Right lobe of liver (tissue), 6 donors: ENCODE results near the gene STPG4. TPM values are rescaled to one million over a fixed set of nuclear protein-coding genes. Genes with fewer than 3 reads are reported as not detected.
"Not testable (repeated sequence)": the region's sequence is repeated elsewhere in the genome, so short reads cannot be mapped to it uniquely, and the experiment has no call there.

Source experiments
- ATAC-seq, 4 donors: fragments of 200-7000 bp; cut with Tn5 transposase; one replicate each; pipeline ENCODE4 v1.9.1; 2020; ENCODE audit warnings: mild to moderate bottlenecking in 4 of 4, moderate library complexity in 4 of 4
- DNase-seq, 3 donors: peaks; one replicate each; pipeline ENCODE4 v3.0.0-alpha.2; 2020
- H3K27ac ChIP-seq, 3 donors: fragments of 200-600 bp; one replicate each; pipeline ENCODE4 v1.8.0; 2022
- H3K27me3 ChIP-seq, 2 donors: fragments of 200-600 bp; one replicate each; pipeline ENCODE4 v1.8.0; 2022
- H3K36me3 ChIP-seq, 4 donors: fragments of 200-600 bp; sonication (generic) in 1 of 4; one replicate each; pipeline versions ENCODE4 v1.5.1 to v1.8.0; 2017 to 2022; ENCODE audit warnings: control low read depth in 1 of 4
- H3K4me1 ChIP-seq, 4 donors: fragments of 200-600 bp; sonication (generic) in 1 of 4; one replicate each; pipeline versions ENCODE4 v1.5.1 to v1.8.0; 2017 to 2022; ENCODE audit warnings: control low read depth in 1 of 4
- H3K4me3 ChIP-seq, 3 donors: fragments of 200-600 bp; one replicate each; pipeline ENCODE4 v1.8.0; 2022
- H3K9me3 ChIP-seq, 4 donors: fragments of 200-600 bp; sonication (generic) in 1 of 4; one replicate each; pipeline versions ENCODE4 v1.5.1 to v1.8.0; 2017 to 2022; ENCODE audit warnings: control low read depth in 1 of 4
- CTCF ChIP-seq, 4 donors: fragments of 200-600 bp in 3 of 4; fragments of 450-650 bp in 1 of 4; IDR thresholded peaks; one replicate each; pipeline versions ENCODE4 v1.5.1 to v1.8.0; 2016 to 2022; ENCODE audit warnings: antibody characterized with exemption in 4 of 4, mild to moderate bottlenecking in 2 of 4
- POLR2A ChIP-seq: fragments of 450-650 bp; IDR thresholded peaks from one replicate; pipeline ENCODE4 v1.6.1; 2017; ENCODE audit warnings: antibody characterized with exemption, mild to moderate bottlenecking
- WGBS: methylation state at CpG from one replicate; pipeline ENCODE4 v1.1.6; 2018; ENCODE audit warnings: low coverage, low lambda C conversion rate; ENCODE audit not compliant: insufficient coverage; ENCODE audit errors: missing lambda C conversion rate; 5-methylcytosine and 5-hydroxymethylcytosine counted together
- intact Hi-C, 2 donors: fragments of 100-400 bp; cut with DNase I; formaldehyde crosslinking; loops; one replicate each; pipeline versions ENCODE4 v1.11.2 to v1.14.1; 2022
- total RNA-seq, 6 experiments: library from RNA; depleted of rRNA in 2 of 6; stranded (reverse); fragments of >200 nt in 2 of 6; fragmentation: NEBNext Ultra II Directional in 3 of 6; extraction: Animal tissue kit (Norgen Biotek cat#: 25700) in 3 of 6; gene quantifications; one replicate each; pipeline versions ENCODE4 v1.1.0 to v1.2.4, GENCODE V29; 2016 to 2023
- donor health status: DM: no; HTN: yes; CAD: no.
- donor health status: DM: no; HTN: no; CAD: no.
- donor health status: DM: no; HTN: no; CAD: no.
- donor health status: DM: no; HTN: yes; CAD: no.
- donor health status: DM: no; HTN: yes; CAD: no.

The STPG4 gene
- total RNA-seq, 6 experiments from 2014 or later: not detected

DNA sequence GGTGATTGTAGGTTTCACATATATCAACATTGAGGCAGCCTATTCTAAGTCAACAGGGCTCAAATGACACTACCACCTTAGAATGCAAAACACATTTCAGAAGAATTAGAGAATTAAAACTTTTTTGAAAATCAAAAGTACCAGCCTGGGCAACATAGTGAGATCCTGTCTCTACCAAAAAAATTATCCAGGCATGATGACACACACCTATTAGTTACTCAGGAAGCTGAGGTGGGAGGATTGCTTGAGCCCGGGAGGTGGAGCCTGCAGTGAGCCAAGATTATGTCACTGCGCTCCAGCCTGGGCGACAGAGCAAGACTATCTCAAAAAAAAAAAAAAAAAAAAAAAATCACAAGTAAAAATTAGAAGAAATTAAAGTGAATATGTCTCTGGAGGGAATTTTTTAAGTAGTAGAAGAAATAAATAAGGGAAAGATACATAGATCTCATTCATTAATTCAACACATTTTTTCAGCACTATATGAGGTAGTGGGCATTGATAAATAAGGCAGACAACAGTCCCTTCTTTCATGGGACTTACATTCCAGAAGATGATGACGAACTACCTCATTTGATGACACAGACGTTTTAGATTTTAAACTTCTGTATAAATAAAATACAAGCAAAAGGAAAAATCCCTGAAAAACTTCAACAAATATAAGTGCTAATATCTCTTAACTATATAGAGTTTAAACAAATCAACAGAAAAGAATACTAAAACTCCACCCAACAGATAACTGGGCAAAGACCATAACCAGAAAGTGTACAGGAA lies 42.3 kb downstream of the STPG4 start:
- H3K9me3 ChIP-seq: no peaks in the 10 kb centered on the region
- TF ChIP-seq CTCF (IDR thresholded peaks at IDR 0.05) (no peak), POLR2A (no peak)
- H3K27ac ChIP-seq: no peak overlapping the region
- H3K4me1 ChIP-seq: peaks cover 0 to 12% (median 3%) of the 10 kb centered on the region in 4 donors
- H3K36me3 ChIP-seq: no peaks in the 10 kb centered on the region
- intact Hi-C loops: no loop called here
- ATAC-seq: no peak
- no peaks in the 10 kb centered on the region for H3K27me3 ChIP-seq
- H3K4me3 ChIP-seq: no peak overlapping the region
- no peak for DNase-seq
- WGBS: 90% methylated on average over 3 of the region's 5 CpGs

GRCh38 chr2:47109680-47110079 lies 45.4 kb downstream of the STPG4 start:
- Histone ChIP-seq H3K4me1 (peaks cover 0 to 12% (median 3%) of the 10 kb centered on the region in 4 donors), H3K36me3 (no peaks in the 10 kb centered on the region), H3K9me3 (no peaks in the 10 kb centered on the region), H3K4me3 (no peak overlapping the region), H3K27me3 (no peaks in the 10 kb centered on the region), H3K27ac (peak overlapping the region in 2 of 3 donors; percentile 49 to 54)
- 38% methylated on average over 5 of the region's 5 CpGs for WGBS
- ATAC-seq (peak; percentile 94 to 98 (median 96)), DNase-seq (peak in 1 of 3 donors; percentile 68)
- TF ChIP-seq POLR2A: no peak
- no peak for TF ChIP-seq CTCF (IDR thresholded peaks at IDR 0.05)
- intact Hi-C loops: no loop called here

- 91% methylated on average over 4 of the region's 4 CpGs for WGBS
Measured at GRCh38 chr2:47109007-47109375, 46.1 kb downstream of the STPG4 start.

DNA sequence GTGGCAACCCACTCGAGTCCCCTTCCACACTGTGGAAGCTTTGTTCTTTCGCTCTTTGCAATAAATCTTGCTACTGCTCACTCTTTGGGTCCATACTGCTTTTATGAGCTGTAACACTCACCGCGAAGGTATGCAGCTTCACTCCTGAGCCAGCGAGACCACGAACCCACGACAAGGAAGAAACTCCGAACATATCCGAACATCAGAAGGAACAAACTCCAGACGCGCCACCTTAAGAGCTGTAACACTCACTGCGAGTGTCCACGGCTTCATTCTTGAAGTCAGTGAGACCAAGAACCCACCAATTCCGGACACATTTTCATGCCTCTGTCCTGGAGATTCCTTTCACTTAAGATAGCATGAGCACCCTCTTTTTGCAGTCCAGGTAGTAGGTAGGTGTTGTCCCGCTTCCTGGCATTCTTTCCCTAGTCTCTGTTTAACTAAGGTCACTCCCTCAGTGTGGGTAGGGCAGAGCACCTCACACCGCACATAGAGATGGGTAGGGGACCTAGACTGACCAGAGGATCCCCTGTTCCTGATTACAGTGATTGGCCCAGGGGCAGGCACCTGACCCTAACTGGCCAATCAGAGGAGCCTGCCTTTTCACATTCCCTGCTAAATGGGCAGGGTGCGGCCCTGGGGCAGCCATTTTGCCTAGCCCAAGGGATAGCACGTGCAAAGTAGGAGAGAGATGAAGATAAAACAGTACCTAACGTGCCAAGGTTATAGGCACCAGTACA lies 46.7 kb downstream of the STPG4 start:
- DNase-seq: not testable (repeated sequence)
- WGBS: 91% methylated on average over 15 of the region's 19 CpGs

More at GRCh38 chr2:47109007-47109375, 46.1 kb downstream of the STPG4 start:
- no peak overlapping the region for H3K4me3 ChIP-seq
- no peak overlapping the region for H3K27ac ChIP-seq
- H3K4me1 ChIP-seq: peaks cover 0 to 12% (median 3%) of the 10 kb centered on the region in 4 donors
- DNase-seq (no peak), ATAC-seq (no peak)
- intact Hi-C loops: no loop called here
- H3K36me3 ChIP-seq: no peaks in the 10 kb centered on the region
- H3K27me3 ChIP-seq: no peaks in the 10 kb centered on the region
- TF ChIP-seq CTCF (IDR thresholded peaks at IDR 0.05) (no peak), POLR2A (no peak)
- H3K9me3 ChIP-seq: no peaks in the 10 kb centered on the region

GRCh38 chr2:47107201-47107600 lies 47.9 kb downstream of the STPG4 start:
- H3K9me3 ChIP-seq, H3K27ac ChIP-seq, H3K4me3 ChIP-seq, H3K36me3 ChIP-seq, H3K27me3 ChIP-seq, DNase-seq, intact Hi-C loops, ATAC-seq: not testable (repeated sequence)
- H3K4me1 ChIP-seq: peaks cover 0 to 12% (median 3%) of the 10 kb centered on the region in 4 donors
- WGBS: no CpG with 5 or more reads among the region's 21 CpGs

More for the DNA sequence above, 46.7 kb downstream of the STPG4 start:
- H3K9me3 ChIP-seq, H3K4me3 ChIP-seq, H3K36me3 ChIP-seq, H3K27ac ChIP-seq, H3K27me3 ChIP-seq, intact Hi-C loops: not testable (repeated sequence)
- H3K4me1 ChIP-seq: peaks cover 0 to 12% (median 3%) of the 10 kb centered on the region in 4 donors
- ATAC-seq: peak in 1 of 4 donors; percentile 33

DNA sequence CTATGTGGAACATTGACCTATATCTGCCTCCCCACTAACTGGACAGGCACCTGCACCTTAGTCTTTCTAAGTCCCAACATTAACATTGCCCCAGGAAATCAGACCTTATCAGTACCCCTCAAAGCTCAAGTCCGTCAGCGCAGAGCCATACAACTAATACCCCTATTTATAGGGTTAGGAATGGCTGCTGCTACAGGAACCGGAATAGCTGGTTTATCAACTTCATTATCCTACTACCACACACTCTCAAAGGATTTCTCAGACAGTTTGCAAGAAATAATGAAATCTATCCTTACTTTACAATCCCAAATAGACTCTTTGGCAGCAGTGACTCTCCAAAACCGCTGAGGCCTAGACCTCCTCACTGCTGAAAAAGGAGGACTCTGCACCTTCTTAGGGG lies 48.9 kb downstream of the STPG4 start:
- H3K27ac ChIP-seq, ATAC-seq, H3K36me3 ChIP-seq, H3K4me3 ChIP-seq, H3K9me3 ChIP-seq, H3K27me3 ChIP-seq, H3K4me1 ChIP-seq, intact Hi-C loops, DNase-seq: not testable (repeated sequence)
- WGBS: 87% methylated on average over 4 of the region's 4 CpGs

DNA sequence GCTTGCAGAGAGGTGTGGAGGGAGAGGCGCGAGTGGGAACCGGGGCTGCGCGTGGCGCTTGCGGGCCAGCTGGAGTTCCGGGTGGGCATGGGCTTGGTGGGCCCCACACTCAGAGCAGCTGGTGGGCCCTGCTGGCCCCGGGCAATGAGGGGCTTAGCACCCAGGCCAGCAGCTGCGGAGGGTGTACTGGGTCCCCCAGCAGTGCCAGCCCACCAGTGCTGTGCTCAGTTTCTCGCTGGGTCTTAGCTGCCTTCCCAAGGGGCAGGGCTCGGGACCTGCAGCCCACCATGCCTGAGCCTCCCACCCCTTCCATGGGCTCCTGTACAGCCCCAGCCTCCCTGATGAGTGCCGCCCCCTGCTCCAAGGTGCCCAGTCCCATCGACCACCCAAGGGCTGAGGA lies 55.4 kb downstream of the STPG4 start:
- WGBS: no CpG with 5 or more reads among the region's 14 CpGs
- ATAC-seq: not testable (repeated sequence)

More for the DNA sequence above, 55.4 kb downstream of the STPG4 start:
- H3K27me3 ChIP-seq, H3K9me3 ChIP-seq, H3K36me3 ChIP-seq, intact Hi-C loops, DNase-seq, H3K4me3 ChIP-seq, H3K27ac ChIP-seq, H3K4me1 ChIP-seq: not testable (repeated sequence)
